Ovary (tissue), 9 donors: Measurements from ENCODE around the gene FMNL2. TPM values are rescaled to one million over a fixed set of nuclear protein-coding genes. Genes with fewer than 3 reads are reported as not detected.

Source experiments
- DNase-seq, 5 donors: peaks; one replicate each; pipeline ENCODE4 v3.0.0-alpha.2; 2019 to 2020
- H3K27ac ChIP-seq, 2 donors: fragments of 200-600 bp; one replicate each; pipeline versions ENCODE4 v1.5.1 to v1.8.0; 2019 to 2022
- H3K27me3 ChIP-seq: fragments of 200-600 bp; one replicate; pipeline ENCODE4 v1.8.0; 2022
- H3K36me3 ChIP-seq: fragments of 200-600 bp; sonication (generic); one replicate; pipeline ENCODE4 v1.5.1; 2019
- H3K4me1 ChIP-seq: one replicate; pipeline ENCODE4 v1.8.1; 2013; ENCODE audit warnings: mild to moderate bottlenecking, moderate library complexity; ENCODE audit not compliant: insufficient read depth
- H3K4me3 ChIP-seq: fragments of 200-600 bp; sonication (generic); one replicate; pipeline ENCODE4 v1.5.1; 2017
- H3K9me3 ChIP-seq, 2 donors: fragments of 200-600 bp in 1 of 2; sonication (generic) in 1 of 2; one replicate each; pipeline versions ENCODE4 v1.5.1 to v1.8.1; 2013 to 2019; ENCODE audit warnings: mild to moderate bottlenecking in 1 of 2, moderate library complexity in 1 of 2
- EP300 ChIP-seq: sonication (generic); formaldehyde crosslinking; IDR thresholded peaks from one replicate; pipeline ENCODE4 v1.6.1; 2017; ENCODE audit warnings: antibody characterized with exemption
- POLR2A ChIP-seq: fragments of 450-650 bp; IDR thresholded peaks from one replicate; pipeline ENCODE4 v1.6.1; 2017; ENCODE audit warnings: antibody characterized with exemption, mild to moderate bottlenecking, moderate library complexity
- WGBS, 3 donors: extraction: QIAGEN DNeasy Blood & Tissue Kit in 1 of 3; methylation state at CpG; one replicate each; pipeline versions ENCODE4 v1.1.5 to v1.1.7; 2013 to 2017; 5-methylcytosine and 5-hydroxymethylcytosine counted together
- intact Hi-C, 4 donors: fragments of 100-400 bp; cut with DNase I; formaldehyde crosslinking; loops; one replicate each; pipeline versions ENCODE4 v1.11.0 to v1.15.1; 2022 to 2023
- polyA plus RNA-seq, 2 donors: library from polyadenylated mRNA; stranded (reverse); fragments of 200-250 nt in 1 of 2; fragments of 350-450 nt in 1 of 2; fragmentation: Illumina TruSeq in 1 of 2; extraction: RNeasy Lipid Tissue Mini Kit (QIAGEN cat#74804) in 1 of 2; gene quantifications; one replicate each; pipeline ENCODE4 v1.2.3, GENCODE V29; 2013 to 2014
- total RNA-seq, 7 donors: library from RNA; depleted of rRNA in 2 of 7; stranded (reverse); fragments of >200 nt in 2 of 7; fragmentation: NEBNext Ultra II Directional in 3 of 7; extraction: Animal tissue kit (Norgen Biotek cat#: 25700) in 3 of 7; gene quantifications; one replicate each; pipeline versions ENCODE4 v1.1.0 to v1.2.4, GENCODE V29; 2016 to 2023
- TF ChIP-seq, protein P1 (sequence below), 3 donors: fragments of 450-650 bp in 2 of 3; fragments of 200-600 bp in 1 of 3; IDR thresholded peaks; one replicate each; pipeline versions ENCODE4 v1.5.1 to v1.8.0; 2016 to 2022; ENCODE audit warnings: antibody characterized with exemption in 3 of 3, mild to moderate bottlenecking in 1 of 3
- donor health status: DM: no; HTN: no; CAD: no; lungs with moderate emphysema.
- donor health status: DM: no; HTN: no; CAD: no.
- donor health status: Bipolar disorder and iron deficiency.
- donor health status: DM: yes; HTN: yes; CAD: no.
- donor health status: DM: no; HTN: no; CAD: no.
- donor health status: DM: yes; HTN: yes; CAD: no.

Gene FMNL2
- total and polyA plus RNA-seq, 9 donors = 30.3 to 89.1 (median 51.3) TPM

DNA sequence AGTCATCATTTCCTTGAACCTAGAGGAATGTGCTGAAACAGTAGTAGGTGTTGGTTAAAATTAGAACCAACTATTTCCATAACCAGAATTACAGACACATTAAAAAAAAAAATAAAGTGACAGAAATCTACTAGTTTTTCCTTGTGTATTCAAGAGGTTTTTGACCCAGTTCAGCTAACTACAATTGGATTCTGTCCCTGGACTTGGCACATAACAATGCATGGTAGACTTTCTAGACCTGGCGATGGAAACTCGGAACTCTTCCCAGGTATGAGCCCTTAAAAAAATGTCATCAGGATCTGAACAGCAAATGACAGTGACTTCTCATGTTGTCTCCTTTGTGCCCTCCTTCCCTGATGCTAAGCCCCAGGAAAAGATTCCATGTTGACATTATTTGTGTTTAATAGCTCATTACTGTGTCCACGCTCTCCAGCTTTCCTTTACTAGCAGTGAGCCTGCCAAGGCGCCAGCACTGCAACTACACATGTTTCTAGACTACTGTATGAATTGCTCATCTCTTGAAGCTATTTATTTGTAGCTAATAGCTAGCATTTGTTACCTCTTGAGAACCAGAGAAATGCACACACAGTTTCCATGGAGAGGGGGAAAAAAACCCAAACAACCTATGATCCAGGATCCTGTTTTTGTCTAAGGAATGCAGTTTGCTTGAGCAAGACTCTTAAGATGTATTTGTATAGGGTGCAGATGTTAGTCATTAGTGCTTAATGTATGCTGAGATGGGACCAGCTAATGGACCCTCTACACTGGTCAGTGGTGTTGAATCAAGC lies 148.5 kb downstream of the FMNL2 start:
- DNase-seq = no peak
- no peak for TF ChIP-seq POLR2A
- TF ChIP-seq EP300 = no peak
- TF ChIP-seq, protein P1, sequence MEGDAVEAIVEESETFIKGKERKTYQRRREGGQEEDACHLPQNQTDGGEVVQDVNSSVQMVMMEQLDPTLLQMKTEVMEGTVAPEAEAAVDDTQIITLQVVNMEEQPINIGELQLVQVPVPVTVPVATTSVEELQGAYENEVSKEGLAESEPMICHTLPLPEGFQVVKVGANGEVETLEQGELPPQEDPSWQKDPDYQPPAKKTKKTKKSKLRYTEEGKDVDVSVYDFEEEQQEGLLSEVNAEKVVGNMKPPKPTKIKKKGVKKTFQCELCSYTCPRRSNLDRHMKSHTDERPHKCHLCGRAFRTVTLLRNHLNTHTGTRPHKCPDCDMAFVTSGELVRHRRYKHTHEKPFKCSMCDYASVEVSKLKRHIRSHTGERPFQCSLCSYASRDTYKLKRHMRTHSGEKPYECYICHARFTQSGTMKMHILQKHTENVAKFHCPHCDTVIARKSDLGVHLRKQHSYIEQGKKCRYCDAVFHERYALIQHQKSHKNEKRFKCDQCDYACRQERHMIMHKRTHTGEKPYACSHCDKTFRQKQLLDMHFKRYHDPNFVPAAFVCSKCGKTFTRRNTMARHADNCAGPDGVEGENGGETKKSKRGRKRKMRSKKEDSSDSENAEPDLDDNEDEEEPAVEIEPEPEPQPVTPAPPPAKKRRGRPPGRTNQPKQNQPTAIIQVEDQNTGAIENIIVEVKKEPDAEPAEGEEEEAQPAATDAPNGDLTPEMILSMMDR (IDR thresholded peaks at IDR 0.05) = no peak

DNA sequence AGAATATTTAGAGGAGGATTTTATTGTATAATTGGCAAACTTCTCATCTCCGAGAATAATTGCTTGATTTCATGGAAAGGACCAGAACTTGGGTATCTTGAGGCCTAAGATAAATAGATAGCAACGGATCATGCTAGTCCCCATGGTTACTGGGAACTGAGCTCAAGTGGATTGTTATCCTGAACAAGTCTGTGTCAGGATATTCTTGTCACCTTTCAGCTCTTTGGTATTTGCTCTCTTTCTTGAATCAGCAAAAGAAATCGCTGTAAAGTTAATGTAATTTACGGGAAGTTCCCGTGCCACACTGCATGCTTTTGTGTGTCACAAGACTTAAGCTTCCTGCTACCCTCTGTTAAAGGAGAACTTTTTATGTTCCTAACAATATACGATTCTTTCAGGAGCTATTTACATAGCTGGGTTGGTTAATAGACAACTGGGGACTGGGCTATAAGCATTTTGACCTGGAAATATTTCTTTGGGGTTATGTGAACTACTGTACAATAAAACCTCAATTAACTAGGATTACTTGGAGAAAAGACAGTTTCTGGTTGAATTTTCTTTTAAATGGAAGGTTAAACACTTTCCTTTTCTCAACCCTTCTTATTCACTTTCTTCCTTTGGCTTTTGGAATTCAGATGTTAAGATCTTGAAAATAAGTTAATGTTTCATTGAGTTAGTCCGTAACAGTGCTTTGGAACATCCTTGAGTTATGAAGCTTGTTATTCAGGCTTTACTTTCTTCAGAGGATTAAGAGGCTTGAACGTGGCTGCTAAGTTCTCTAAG lies 151.2 kb downstream of the FMNL2 start:
- Histone ChIP-seq H3K36me3 (no peaks in the 10 kb centered on the region), H3K27me3 (no peaks in the 10 kb centered on the region), H3K4me3 (no peak overlapping the region), H3K27ac (no peak overlapping the region), H3K9me3 (no peaks in the 10 kb centered on the region), H3K4me1 (peaks cover 2% of the 10 kb centered on the region)
- intact Hi-C loops = no loop called here
- DNase-seq = no peak
- WGBS, 3 donors = 80 to 84% (median 82%) methylated on average over 8 of the region's 8 CpGs
- TF ChIP-seq, protein P1 (IDR thresholded peaks at IDR 0.05) = no peak
- TF ChIP-seq POLR2A (no peak), EP300 (no peak)

More for the DNA sequence above, 148.5 kb downstream of the FMNL2 start:
- Histone ChIP-seq H3K27me3 (no peaks in the 10 kb centered on the region), H3K9me3 (no peaks in the 10 kb centered on the region), H3K27ac (no peak overlapping the region), H3K36me3 (no peaks in the 10 kb centered on the region), H3K4me1 (peaks cover 1% of the 10 kb centered on the region), H3K4me3 (no peak overlapping the region)
- intact Hi-C loops = no loop called here
- 65 to 78% (median 69%) methylated on average over 4 of the region's 4 CpGs for WGBS, 3 donors

DNA sequence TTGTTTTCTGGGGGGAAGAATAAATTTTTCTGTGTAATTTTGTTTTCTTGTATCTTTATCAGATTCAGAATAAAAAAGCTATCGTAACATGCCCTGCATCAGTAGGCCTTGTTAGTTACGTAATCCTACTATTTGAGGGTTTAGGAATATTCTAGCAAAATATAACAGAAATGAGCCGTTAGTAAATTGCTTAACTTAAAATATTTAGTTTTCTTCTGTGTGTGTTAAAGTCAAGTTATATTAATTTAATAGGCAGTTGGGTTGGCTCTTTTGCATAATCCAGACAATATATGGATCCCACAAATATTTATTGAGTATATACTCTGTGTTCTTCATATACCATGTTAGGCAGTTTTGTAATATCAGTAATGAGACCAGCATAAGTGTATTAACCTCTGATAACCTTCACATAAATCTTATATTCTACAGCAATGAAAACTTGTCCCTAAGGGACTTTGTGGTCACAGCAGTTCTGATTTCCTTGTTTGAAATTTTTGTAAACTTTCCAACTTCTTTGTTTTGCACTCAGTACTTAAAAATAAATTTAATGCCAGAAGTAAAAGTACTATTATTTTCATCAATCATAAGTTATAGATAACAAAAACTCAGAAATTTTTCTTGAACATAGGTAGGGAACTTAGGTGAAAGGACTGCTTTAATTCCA lies 151.9 kb downstream of the FMNL2 start:
- peaks cover 5% of the 10 kb centered on the region for H3K4me1 ChIP-seq
- TF ChIP-seq, protein P1 (IDR thresholded peaks at IDR 0.05) = no peak
- TF ChIP-seq EP300 (no peak), POLR2A (no peak)
- H3K27ac ChIP-seq = no peak overlapping the region
- H3K9me3 ChIP-seq = no peaks in the 10 kb centered on the region
- no peaks in the 10 kb centered on the region for H3K27me3 ChIP-seq
- 82 to 91% (median 83%) methylated on average over 3 of the region's 3 CpGs for WGBS, 3 donors
- H3K36me3 ChIP-seq = no peaks in the 10 kb centered on the region
- DNase-seq = no peak
- no peak overlapping the region for H3K4me3 ChIP-seq
- intact Hi-C loops = no loop called here

DNA sequence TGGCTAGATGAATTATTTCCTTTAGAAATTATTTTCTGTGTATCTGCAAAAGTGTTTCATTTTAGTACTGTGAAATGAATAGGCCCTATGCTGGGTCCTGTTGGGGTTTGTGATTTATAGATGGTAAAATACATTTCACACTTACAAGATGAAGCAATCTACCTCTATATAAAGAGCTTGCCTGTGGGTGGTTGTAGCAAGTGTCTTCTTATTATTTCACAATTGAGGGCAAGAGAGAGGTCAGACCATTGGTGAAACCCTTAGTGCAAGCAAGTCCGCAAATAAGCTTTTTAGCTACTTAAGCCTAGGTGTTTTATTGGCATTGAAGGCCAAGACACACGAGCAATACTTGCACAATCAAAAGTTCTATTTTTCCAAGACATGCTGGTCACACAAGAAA lies 153.1 kb downstream of the FMNL2 start:
- Histone ChIP-seq H3K4me3 (no peak overlapping the region), H3K27me3 (no peaks in the 10 kb centered on the region), H3K9me3 (no peaks in the 10 kb centered on the region), H3K36me3 (no peaks in the 10 kb centered on the region), H3K4me1 (peaks cover 5% of the 10 kb centered on the region), H3K27ac (no peak overlapping the region)
- intact Hi-C loops = no loop called here
- TF ChIP-seq EP300 (no peak), POLR2A (no peak)
- TF ChIP-seq, protein P1 (IDR thresholded peaks at IDR 0.05) = no peak
- 83 to 88% (median 83%) methylated on average over 2 of the region's 2 CpGs for WGBS, 3 donors
- no peak for DNase-seq
